GM19351 (cell line): Measurements from ENCODE around the gene YPEL1.
"Not testable (repeated sequence)": the region's sequence is repeated elsewhere in the genome, so short reads cannot be mapped to it uniquely, and the experiment has no call there.

Source experiments
- ATAC-seq: cut with Tn5 transposase; IDR thresholded peaks from one replicate; pipeline ENCODE4 v1.9.1; 2021; ENCODE audit warnings: mild to moderate bottlenecking, moderate library complexity; ENCODE audit not compliant: unreplicated experiment

Gene YPEL1

DNA sequence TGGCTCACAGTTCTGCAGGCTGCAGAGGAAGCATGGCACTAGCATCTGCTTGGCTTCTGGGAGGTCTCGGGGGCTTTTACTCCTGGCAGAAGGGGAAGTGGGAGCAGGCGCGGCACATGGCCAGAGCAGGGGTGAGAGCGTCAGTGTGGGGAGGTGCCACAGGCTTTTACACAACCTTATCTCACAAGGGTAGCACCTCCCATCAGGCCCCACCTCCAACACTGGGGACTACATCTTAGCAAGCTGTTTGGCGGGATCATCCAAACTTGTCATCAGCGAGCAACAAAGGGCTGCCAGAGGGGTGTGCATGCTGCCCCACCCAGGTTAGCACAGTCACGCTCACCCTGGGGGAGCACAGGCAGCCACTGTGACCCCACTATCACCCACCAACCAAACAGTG lies 18.9 kb upstream of the YPEL1 start:
- no peak for ATAC-seq

DNA sequence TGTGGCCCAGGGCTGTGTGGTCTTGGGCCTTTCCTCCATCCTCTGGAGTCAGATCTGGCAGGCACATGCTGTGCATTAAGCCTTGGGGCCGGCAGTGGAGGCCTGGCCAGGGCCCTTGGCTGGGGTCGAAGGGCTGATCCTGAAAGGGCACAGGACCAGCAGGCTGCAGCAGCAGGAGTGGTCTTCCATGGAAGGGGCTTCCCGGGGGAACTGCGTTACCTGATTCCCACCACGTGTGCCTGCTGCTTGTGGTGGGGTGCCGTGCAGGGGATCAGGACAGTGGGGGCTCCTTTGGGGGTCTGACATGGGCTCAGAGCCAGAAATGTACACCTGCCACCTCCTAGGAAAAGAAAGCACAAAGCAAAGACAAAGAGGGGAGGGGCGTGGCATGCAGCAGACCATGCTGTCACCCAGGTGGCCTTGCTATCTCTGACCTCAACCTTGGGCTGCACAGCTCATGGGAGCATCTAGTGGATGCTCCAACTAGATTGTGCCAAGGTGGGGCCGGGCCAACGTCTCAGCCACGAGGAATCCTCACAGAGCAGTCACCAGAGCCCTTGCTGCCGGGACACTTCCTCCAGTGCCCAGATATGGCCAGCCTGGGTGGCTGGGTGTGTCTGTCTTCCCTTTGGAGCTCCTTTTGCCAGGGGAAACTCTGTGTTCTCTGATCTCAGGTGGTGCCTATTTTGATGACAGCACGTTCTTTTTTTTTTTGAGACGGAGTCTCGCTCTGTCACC lies 17.9 kb upstream of the YPEL1 start:
- no peak for ATAC-seq

DNA sequence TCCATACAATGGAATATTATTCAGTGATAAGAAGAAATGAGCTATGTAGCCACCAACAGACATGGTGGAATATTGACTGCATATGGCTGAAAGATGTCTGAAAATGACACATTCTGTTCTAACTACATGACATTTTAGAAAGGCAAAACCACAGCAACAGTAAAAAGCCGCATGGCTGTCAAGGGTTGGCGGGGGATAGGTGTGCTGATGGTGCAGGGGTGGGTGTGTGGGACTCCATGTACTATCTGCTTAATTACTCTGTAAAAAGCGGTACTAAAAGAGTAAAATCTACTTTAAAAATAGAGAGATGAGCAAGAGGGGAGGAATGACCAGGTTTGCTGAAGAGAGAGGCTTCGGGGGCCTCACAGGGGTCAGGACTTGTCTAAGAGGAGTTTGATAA lies 16.7 kb upstream of the YPEL1 start:
- ATAC-seq: no peak

DNA sequence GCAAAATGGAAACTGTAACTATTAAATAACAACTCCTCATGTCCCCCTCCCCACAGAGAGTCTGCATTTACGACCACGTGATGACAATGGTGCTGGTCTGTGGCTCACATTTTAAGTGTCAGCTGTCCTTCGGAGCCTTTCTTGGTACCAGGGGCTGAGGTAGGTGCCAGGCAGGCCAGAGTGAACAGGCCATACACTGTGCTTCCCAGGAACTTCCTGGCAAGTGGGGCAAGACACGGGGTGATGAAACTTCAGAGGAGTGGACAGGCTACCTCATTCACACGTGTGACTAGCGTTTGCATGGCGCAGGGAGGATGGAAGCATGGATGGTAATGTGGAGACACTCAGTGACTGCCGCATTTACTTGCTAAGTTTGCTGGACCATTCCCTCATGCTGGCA lies 10.4 kb upstream of the YPEL1 start:
- ATAC-seq: no peak

DNA sequence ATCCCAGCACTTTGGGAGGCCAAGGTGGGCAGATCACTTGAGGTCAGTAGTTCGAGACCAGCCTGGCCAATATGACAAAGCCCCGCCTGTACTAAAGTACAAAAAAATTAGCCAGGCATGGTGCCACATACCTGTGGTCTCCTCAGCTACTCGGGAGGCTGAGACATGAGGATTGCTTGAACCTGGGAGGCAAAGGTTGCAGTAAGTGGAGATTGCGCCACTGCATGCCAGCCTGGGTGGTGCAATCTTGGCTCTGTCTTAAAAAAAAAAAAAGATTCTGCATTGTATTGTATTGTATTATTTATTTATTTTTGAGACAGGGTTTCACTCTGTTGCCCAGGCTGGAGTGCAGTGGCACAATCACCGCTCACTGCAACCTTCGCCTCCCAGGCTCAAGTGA lies 9.3 kb upstream of the YPEL1 start:
- not testable (repeated sequence) for ATAC-seq

DNA sequence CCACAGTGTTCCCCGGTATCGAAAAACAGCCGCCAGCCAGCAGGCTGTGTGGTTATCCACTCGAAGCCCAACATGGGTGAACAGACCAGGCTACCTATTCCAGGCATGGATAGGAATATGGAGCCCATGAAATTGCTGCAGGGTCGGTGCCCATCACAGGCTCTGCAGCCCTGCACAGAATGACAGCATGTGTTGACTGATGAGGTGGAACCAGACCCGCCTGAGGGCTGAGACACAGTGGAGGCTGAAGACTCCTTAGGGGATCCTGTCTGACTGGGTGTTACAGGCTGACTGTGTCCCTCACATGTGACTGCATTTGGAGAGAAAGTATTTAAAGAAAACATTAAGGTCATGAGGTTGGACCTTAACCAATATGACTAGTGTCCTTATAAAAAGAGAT lies 6.2 kb upstream of the YPEL1 start:
- ATAC-seq: no peak

DNA sequence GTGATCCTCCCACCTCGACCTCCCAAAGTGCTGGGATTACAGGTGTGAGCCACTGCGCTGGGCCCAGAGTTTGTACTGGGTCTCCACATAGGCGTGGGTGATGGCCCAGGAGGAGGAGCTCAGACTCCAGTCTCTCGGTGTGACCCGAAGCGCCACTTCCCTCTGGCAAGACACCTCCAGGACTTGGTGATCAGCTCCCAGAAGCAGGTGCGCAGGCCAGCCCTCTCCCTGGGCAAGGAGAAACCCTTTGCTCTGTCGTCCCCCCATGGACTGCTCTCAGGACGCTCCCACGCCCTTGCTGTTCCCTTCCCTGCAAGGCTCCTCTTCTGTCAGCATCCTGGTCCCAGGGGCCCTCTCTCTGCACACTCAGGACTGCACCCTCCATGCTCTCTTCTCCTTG lies 5.5 kb upstream of the YPEL1 start:
- no peak for ATAC-seq

DNA sequence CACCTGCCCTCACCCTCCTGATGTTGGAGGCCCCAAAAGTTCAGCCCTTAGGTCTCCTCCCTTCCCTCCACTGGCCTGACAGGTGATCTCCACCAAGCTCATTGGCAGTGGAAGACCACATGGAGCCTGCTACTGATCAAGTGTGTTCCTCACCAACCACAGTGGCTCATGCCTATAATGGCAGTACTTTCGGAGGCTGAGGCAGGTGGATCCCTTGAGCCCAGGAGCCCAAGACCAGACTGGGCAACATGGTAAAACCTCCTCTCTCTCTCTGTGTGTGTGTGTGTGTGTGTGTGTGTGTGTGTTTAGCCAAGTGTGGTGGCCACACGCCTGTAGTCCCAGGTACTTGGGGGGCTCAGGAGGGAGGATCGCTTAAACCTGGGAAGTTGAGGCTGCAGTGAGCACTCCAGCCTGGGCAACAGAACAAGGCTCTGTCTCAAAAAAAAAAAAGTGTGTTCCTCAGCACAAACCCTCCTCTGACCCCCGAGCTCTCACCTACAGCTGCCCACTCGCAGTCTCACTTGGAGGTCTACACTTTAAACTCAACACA lies 4.3 kb upstream of the YPEL1 start:
- ATAC-seq: no peak

DNA sequence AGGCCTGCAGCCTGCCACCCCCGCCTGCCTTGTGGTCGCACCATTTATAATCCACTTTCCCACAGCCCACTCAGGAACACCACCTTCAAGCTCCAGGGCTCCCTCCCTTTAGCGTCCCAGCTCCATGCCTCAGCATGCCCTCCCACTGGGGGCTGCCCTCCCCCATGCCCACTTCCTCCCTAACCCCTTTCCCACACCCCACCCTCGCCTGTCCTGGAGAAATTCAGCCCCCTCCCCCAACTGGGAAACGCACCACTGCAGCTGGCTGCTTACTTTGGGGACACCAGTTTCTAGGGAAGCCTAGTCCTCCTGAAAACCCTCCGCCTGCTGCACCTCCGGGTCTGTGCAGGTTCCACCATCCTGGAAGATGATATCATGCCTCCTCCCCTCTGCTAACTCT lies 3.4 kb upstream of the YPEL1 start:
- no peak for ATAC-seq

DNA sequence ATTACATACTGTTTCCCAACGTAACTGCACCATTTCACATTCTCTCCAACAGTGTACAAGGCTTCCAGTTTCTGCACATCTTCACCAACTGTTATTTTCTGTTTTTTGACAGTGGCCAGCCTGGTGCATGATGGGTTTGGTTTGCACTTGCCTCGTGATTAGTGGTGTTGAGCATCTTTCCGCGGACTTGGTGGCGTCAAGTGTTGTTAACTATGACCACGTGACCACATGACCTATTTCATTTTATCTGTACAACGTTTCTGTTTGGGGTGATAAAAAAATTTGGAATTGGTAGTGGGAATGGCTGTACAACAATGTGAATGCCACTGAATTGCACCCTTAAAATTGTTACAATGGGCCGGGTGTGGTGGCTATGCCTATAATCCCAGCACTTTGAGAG lies 2.5 kb upstream of the YPEL1 start:
- ATAC-seq: no peak

DNA sequence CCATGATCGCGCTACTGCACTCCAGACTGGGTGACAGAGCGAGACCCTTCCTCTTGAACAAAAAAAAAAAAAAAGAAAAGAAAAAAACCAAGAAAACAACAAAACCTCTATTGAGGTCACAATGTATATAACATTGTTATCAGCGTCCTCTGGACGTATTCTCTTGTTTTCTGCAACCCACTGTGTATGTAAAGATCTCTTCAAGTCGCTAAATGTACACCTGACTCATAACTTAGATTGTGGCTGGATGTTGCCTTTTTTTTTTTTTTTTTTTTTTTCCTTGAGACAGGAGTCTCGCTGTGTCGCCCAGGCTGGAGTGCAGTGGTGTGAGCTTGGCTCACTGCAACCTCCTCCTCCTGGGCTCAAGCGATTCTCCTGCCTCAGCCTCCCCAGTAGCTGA lies 1.4 kb upstream of the YPEL1 start:
- no peak for ATAC-seq

DNA sequence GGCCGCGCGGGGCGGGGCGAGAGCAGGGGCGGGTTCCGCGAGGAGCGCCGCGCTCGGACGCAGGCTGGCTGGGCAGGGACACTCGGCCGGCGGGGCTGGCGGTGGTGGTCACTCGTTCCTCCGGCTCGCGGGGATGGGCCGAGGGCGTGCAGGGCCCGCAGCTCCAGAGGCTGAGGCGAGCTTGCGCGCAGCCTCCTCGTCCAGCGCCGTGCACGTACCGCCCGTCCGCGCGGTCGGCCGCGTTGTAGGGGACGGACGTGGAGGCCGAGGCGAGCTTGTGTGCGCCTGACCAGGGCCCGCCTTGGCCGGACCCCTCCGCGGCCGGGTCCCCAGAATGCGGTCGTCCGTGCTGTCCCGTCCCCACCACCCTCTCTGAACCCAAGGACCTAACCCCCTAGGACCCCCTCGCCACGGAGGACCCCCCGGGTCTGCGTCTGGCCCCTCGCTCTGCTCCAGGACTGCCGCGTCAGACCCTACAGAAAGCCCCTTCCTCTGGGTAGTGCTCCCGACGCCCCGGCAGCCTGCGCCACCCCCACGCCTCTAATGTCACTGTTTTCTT lies 569 bp upstream of the YPEL1 start:
- ATAC-seq: no peak

DNA sequence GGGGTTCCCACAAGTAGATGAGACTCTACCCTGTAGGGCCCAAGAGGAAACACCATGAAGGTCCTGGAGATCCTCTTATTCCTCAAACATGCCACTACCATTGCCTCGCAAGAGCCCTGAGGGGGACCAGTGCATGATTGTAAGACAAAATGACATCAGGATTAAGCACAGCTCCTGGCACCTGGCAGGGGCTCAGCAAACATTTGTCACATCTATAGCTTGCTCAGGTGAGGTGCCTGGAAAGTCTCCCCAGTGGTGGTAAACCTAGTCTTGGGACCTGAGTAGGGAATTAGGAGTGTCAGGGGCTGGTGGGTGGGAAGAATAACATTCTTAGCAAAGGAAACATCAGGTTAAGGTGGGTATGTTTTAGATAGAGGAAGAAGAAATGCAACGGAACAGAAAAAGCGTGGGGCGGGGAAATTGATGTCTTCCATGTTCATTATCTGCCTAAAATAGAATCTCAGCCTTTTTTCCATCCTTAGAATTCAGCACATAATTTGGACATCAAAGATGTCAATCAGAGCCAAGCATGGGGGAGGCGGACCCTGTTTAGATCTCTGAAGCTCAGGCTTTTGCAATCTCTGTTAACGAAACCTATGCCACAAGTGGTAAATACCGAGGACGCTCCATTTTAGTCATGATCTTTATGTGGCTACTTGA lies 924 bp downstream of the YPEL1 start:
- no peak for ATAC-seq

DNA sequence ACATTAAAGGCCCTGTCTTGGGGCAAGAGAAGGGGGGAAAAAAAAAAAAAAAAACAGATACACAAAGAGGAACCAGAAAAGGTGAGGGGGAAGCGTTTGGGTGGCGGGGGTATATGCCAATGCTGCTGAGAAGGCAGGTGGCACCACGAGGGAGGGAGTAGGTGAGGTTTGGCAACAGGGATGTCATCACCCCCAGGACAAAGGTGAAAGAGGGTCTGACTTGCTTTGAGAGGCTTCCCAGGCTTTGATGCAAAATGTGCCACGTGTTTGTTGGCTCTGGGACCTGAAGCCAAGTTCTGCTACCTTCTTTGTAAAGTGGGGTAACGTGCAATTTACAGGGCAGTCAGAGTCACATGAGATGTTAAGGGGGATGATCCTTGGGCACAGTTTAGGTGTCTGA lies 4.1 kb downstream of the YPEL1 start:
- no peak for ATAC-seq

DNA sequence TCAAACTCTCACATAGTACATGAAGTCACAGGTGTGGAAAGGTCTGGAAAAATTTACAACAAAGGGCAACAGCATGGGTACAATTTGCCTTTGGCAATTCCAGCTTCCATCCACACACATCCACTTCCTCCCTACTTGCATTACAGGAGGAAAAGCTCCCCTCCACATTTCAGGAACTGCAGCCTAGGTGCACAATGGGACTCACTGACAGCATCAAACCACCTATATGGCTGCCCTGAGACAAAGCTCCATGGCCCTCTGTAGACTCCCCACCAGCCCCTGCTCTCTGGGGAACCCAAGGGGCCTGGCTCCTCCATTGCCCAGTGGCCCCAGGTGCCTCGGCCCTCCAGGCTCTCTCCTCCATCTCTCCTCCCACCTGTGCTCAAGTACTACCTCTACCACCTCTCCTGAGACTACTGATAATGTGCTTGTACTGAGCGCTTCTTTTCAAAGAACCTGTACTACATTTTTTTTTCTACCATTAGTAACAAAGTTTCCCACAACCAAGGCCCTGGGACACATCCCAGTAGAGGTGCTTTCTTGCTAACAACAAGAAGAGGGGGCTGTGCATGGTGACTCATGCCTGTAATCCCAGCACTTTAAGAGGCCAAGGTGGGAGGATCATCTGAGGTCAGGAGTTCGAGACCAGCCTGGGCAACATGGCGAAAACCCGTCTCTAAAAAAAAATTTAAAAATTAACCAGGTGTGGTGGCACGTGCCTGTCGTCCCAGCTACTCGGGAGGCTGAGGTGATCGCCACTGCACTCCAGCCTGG lies 4.9 kb downstream of the YPEL1 start:
- no peak for ATAC-seq

DNA sequence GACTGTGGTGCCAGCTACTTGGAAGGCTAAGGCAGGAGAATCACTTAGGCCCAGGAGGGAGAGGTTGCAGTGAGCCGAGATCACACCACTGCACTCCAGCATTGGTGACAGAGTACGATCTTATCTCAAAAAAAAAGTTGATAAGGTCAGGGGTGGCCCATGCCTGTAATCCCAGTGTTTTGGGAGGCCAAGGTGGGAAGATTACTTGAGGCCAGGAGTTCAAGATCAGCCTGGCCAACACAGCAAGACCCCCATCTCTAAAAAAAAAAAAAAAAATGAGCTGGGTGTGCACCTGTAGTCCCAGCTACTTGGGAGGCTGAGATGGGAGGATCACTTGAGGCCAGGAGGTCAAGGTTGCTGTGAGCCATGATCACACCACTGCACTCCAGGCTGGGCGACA lies 6.4 kb downstream of the YPEL1 start:
- ATAC-seq: not testable (repeated sequence)

DNA sequence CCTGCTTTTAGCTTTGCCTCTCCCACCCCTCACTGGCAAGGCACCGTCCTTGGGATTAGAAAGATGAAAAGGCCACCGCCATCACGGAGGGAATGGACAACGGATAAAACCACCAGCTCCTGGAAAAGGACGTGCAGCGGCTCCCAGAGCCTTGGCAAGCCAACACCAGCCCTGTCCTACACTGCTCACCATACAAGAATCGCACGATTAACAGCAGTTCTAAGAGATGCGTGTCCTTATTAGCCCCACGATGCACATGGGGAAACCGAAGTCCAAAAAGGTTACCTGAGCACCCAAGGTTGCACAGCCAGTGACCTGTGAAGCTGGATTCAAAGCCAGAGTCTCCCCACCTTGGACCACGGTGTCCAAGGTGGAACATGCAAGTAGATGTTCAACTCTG lies 7.3 kb downstream of the YPEL1 start:
- no peak for ATAC-seq

DNA sequence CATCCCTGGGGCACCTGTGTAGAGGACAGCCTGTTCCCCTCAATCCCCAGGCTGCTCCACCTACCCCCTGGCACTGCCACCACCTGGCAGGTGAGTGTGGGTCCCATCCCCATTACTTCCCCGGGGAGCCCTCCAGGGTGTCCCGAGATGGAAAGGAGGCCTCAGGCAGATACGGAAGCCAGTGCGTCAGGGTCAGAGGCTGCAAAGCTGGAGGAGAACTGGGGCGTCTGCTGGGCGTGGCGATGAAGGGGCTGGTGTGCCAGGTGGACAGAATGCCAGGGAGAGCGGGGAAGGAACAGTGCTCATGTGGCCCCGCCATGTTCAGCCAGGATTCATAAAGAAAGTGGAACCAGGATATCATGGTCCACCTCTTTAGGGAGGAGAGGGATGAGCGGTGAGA lies 7.8 kb downstream of the YPEL1 start:
- ATAC-seq: no peak

DNA sequence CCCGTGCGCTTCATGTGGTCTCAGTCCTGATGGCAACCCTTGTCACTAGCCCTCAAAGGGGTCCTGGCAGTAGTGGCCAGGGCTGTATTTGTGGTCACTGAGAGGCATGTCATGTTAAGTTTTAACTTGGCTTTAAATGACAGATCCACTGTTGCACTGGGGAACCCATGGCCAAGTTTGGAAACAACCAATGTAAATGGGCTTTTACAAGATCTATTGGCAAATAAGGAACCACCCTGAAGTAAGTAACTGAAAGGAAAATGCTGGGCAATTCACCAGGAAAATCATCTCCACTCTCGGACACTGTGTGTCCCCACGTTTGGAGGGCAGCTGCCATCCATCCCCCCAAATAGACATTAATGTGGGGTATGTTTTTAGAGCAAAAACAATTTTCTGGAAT lies 8.4 kb downstream of the YPEL1 start:
- ATAC-seq: no peak

DNA sequence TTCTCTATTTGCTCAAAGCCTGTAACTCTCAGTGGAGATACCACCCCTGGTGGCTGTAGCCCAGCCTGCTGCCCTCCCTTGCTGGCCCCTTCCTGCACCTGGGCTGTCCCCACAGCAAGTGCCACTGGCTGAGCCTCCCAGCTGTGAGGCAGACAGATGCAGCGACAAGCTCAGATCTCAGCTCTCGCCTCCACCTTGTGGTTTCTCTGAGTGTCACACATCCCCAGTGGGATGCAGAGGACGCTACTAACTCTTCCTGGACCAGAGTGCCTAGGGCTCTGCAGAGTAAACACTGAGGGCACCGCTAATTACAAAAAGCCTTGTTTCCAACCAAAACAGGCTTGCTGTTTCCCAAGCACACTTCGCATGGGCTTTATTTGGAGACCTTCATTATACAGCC lies 8.9 kb downstream of the YPEL1 start:
- ATAC-seq: no peak

DNA sequence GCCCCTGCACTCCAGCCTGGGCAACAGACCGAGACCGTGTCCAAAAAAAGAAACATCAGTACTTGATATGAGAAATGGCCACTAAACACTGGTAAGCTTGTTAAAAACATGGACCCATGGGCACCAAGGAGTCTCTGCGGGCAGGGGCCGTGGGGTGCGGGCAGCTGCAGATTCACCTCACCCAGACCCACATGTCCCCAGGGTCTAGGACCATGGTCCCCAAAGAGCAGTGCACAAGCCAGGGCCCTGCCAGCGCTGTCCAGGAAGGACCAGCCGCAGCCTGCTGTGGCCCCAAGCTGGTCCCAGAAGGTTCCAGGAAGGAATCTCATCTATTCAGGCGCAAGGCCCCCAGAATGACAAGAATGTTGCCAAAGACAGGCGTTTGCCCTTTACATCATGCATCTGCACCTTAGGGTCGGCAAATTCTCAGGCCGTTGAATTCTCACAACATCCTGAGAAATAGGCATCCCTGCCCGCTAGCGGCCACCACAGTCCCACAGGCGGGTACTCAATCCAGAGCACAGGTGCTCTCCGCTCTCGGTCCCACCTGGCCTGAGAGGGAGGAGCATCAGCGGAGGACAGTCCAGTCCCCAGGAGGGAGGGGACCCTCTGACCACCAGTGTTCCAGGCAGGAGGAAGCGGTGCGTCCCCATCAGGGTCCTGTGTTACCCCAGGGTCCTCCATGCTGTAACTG lies 9.5 kb downstream of the YPEL1 start:
- no peak for ATAC-seq
